ENCODE data around the gene WNT9A. TPM values are rescaled to one million over a fixed set of nuclear protein-coding genes. Genes with fewer than 3 reads are reported as not detected.

WNT9A gene
- total and polyA plus RNA-seq, 7 experiments from 2014 or later = 0.29 TPM; not detected in 6

DNA sequence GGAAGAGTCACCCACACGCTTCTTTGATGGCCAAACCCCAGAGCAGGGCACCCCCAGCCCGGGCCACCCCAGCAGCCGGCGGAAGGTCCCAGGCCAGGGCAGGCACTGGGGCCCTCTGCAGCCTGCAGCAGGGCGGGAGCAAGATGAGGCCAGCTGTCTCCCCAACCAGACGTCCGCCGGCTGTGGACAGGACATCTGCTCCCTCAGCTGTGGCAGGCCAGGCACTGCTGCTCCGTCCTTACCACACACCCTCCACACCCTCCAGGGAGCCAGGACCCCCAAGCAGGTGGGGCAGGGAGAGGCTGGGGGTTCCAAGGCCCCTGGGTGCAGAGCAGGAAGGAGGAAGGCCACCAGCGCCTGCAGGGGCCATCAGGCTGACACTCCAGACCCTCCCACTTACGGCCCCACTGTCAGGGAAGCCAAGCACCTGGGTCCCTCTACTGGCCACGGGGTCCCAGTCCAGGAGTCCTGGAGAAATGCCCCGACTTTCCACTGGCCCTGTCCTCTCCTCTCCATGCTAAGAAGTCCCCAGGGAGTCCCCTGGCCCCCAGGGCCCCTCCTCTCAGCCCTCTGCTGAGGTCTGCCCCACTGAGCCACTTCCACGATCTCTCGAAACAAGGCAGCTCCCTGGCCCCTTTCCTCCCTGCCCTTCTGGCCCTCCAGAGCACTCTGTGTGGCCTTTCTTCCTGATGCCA lies 5.6 kb downstream of the WNT9A start:
- no peaks in the 10 kb centered on the region for H3K36me3 ChIP-seq (ENCODE audit: control insufficient read depth in 2 of 3, insufficient read depth in 3 of 3, low read length in 3 of 3)
- Mint-ChIP-seq H3K36me3 (no peaks in the 10 kb centered on the region), H3K9me3 (peaks cover 0 to 3% (median 0%) of the 10 kb centered on the region in 11 donors), H3K27me3 (peaks cover 0 to 17% (median 10%) of the 10 kb centered on the region in 5 donors), H3K27ac (no peak overlapping the region), H3K4me3 (no peak overlapping the region), H3K4me1 (peaks cover 2 to 10% (median 8%) of the 10 kb centered on the region in 7 donors)
- intact Hi-C loops (cut with micrococcal nuclease) = no loop called here
- DNase-seq (peak in 1 of 9 donors; percentile 15), ATAC-seq (no peak)
- ChIA-PET CTCF (interaction anchor here (0.7 to 1.3 kb wide), 2 partner anchors 44 to 93 kb away, joined by 3 read pairs; no protein-coding TSS in a partner anchor), POLR2A (no interaction called here)
- H3K27ac ChIP-seq (ENCODE audit: low read depth, low read length) = no peak overlapping the region
- H3K27me3 ChIP-seq (ENCODE audit: control insufficient read depth in 2 of 2, insufficient read depth in 2 of 2, low read length in 2 of 2) = no peaks in the 10 kb centered on the region
- H3K4me1 ChIP-seq (ENCODE audit: control insufficient read depth in 2 of 2, insufficient read depth in 2 of 2, low read length in 2 of 2) = peaks cover 0 to 4% of the 10 kb centered on the region in 2 donors
- H3K9me3 ChIP-seq (ENCODE audit: control insufficient read depth in 2 of 3, low read length in 3 of 3) = no peaks in the 10 kb centered on the region
- H3K4me3 ChIP-seq (ENCODE audit: low read length) = no peak overlapping the region

GRCh38 chr1:227941509-227942020 lies 6.2 kb downstream of the WNT9A start:
- no peak overlapping the region for H3K4me3 Mint-ChIP-seq
- peaks cover 0 to 13% (median 7%) of the 10 kb centered on the region in 5 donors for H3K27me3 Mint-ChIP-seq
- peaks cover 0 to 3% (median 0%) of the 10 kb centered on the region in 11 donors for H3K9me3 Mint-ChIP-seq
- H3K4me3 ChIP-seq (ENCODE audit: low read length) = no peak overlapping the region
- CTCF ChIA-PET = interaction anchor here (0.7 to 1.3 kb wide), 2 partner anchors 43 to 92 kb away, joined by 3 read pairs; no protein-coding TSS in a partner anchor
- intact Hi-C loops (cut with micrococcal nuclease) = no loop called here
- H3K4me1 Mint-ChIP-seq = peaks cover 2 to 14% (median 8%) of the 10 kb centered on the region in 7 donors
- H3K9me3 ChIP-seq (ENCODE audit: control insufficient read depth in 2 of 3, low read length in 3 of 3) = no peaks in the 10 kb centered on the region
- no peak overlapping the region for H3K27ac Mint-ChIP-seq
- ATAC-seq (no peak), DNase-seq (peak in 1 of 9 donors; percentile 7)
- no peaks in the 10 kb centered on the region for H3K27me3 ChIP-seq (ENCODE audit: control insufficient read depth in 2 of 2, insufficient read depth in 2 of 2, low read length in 2 of 2)
- H3K36me3 Mint-ChIP-seq = peaks cover 0 to 3% (median 0%) of the 10 kb centered on the region in 5 donors
- H3K27ac ChIP-seq (ENCODE audit: low read depth, low read length) = no peak overlapping the region
- POLR2A ChIA-PET = no interaction called here
- no peaks in the 10 kb centered on the region for H3K4me1 ChIP-seq (ENCODE audit: control insufficient read depth in 2 of 2, insufficient read depth in 2 of 2, low read length in 2 of 2)
- no peaks in the 10 kb centered on the region for H3K36me3 ChIP-seq (ENCODE audit: control insufficient read depth in 2 of 3, insufficient read depth in 3 of 3, low read length in 3 of 3)

DNA sequence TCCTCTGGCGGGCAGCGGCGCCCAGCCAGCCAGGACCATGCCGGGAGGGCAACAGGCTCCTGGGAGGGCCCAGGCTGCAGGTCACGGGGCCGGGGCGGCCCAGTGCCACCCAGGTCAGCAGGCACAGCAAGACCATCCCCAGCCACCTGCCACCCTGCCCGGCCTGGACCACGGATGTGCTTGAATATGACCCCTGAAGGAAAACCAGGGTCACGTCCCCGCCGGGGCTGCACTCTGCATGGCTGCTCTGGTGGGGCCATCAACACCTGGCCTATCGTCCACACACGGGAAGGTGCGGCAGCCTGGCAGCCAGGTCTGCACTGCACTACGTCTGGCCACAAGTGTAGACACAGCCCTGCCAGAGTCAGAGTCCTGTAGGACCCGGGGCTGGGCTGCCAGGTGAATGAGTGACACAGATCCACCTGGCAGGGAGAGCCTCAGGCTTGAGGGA lies 6.9 kb downstream of the WNT9A start:
- Mint-ChIP-seq H3K27ac (no peak overlapping the region), H3K4me1 (peaks cover 0 to 10% (median under 1%) of the 10 kb centered on the region in 7 donors), H3K9me3 (peaks cover 0 to 3% (median 0%) of the 10 kb centered on the region in 11 donors), H3K36me3 (peaks cover 0 to 3% (median 0%) of the 10 kb centered on the region in 5 donors), H3K4me3 (no peak overlapping the region), H3K27me3 (peaks cover 0 to 6% (median 1%) of the 10 kb centered on the region in 5 donors)
- POLR2A ChIA-PET = no interaction called here
- ATAC-seq (no peak), DNase-seq (peak in 2 of 9 donors; percentile 3 to 16)
- Histone ChIP-seq H3K27me3 (ENCODE audit: control insufficient read depth in 2 of 2, insufficient read depth in 2 of 2, low read length in 2 of 2) (no peaks in the 10 kb centered on the region), H3K4me3 (ENCODE audit: low read length) (no peak overlapping the region), H3K36me3 (ENCODE audit: control insufficient read depth in 2 of 3, insufficient read depth in 3 of 3, low read length in 3 of 3) (no peaks in the 10 kb centered on the region), H3K27ac (ENCODE audit: low read depth, low read length) (no peak overlapping the region), H3K9me3 (ENCODE audit: control insufficient read depth in 2 of 3, low read length in 3 of 3) (no peaks in the 10 kb centered on the region), H3K4me1 (ENCODE audit: control insufficient read depth in 2 of 2, insufficient read depth in 2 of 2, low read length in 2 of 2) (no peaks in the 10 kb centered on the region)
- intact Hi-C loops (cut with micrococcal nuclease) = no loop called here
- CTCF ChIA-PET = no interaction called here

DNA sequence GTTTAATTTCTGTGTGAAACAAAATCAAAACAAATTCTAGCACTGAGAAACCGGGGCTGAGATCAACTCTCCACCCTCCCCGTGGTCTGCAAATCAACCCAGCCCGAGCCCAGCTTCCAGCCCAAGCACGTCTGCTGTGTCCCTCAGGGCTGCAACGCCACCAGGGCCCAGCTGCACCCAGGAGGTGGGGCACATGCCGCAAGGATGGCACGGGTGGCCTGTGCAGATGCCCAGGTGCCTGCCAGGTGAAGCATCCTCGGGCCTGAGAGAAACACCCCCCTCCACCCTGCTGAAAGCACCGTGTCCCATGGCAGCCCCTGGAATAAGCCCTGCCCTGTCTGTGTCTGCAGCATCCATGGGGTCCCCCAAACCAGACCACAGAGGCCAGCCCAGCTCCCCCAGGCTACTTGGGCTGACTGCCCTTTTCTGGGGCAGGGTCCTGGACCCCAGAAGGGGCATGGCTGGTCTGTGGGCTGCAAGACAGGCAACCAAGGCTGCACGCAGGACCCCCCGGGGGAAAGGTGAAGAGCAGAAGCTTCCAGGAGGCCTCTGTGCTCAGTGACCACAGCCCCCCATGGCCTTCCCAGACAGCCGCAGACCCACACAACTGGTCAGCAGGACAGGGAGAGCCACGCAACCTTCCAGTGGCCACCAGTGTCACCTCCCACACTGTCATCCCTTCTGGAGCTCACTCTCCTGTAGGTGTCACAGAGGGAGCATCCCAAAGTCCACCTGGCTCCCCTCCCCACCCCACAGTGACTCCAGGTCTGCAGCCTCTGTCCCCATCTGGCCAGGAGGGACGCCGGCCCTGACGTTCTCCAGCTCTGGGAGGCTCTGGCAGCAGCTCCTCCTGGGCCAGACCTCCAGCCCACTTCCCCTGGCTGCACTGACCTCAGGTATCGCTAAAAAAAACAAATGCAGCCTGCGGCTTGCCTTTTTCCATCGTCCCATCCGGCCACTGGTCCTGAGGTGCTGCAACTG lies 7.7 kb downstream of the WNT9A start:
- CTCF ChIA-PET = no interaction called here

DNA sequence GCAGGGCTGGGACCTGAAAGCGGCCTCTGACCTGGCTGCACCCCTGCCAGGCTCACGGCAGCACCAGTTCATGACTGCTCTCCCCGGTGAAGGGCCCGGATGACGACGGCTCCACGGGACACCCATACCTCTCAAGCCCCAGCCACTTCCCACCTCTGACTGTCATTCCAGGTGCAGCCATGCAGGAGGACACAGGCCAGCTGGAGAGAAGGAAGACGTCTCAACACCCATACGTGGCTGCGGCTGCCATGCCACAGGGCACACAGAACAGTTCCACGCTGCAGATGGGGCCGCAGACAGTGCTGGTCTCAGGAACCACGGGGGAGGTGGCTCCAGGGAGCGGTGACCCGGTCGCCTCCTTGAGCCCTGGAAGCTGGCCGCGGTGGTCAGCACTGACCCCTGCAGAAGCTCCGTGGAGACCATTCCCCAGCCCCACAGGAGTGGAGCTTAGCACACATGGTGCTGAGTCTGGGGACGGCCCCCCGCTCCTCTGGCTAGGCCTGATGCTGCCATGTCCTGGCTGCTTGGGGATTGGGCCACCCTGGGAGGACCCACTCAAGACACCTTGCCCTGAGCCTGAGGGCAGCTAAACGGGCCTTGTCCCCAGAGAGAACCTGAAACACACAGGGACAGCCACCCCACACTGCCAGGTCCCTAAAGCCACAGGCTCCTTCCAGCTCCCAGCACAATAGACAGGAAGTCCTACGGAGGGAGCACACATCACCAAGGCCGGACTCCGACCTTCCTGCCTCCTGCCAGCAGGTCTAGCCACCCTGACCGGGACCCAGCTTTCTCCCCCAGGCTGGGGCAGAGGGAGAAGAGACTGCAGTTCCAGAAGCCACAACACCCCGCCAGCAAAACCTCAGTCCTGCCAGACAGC lies 8.6 kb downstream of the WNT9A start:
- Mint-ChIP-seq H3K4me1 (peaks cover 0 to 9% (median 0%) of the 10 kb centered on the region in 7 donors), H3K4me3 (no peak overlapping the region), H3K27ac (no peak overlapping the region), H3K9me3 (peaks cover 0 to 8% (median 0%) of the 10 kb centered on the region in 11 donors), H3K36me3 (peaks cover 0 to 3% (median 0%) of the 10 kb centered on the region in 5 donors), H3K27me3 (peaks cover 0 to 4% (median 0%) of the 10 kb centered on the region in 5 donors)
- intact Hi-C loops (cut with micrococcal nuclease) = no loop called here
- no peak for DNase-seq
- CTCF ChIA-PET = no interaction called here
- H3K9me3 ChIP-seq (ENCODE audit: control insufficient read depth in 2 of 3, low read length in 3 of 3) = no peaks in the 10 kb centered on the region
- no peak for ATAC-seq
- H3K27me3 ChIP-seq (ENCODE audit: control insufficient read depth in 2 of 2, insufficient read depth in 2 of 2, low read length in 2 of 2) = no peaks in the 10 kb centered on the region
- POLR2A ChIA-PET = no interaction called here
- H3K36me3 ChIP-seq (ENCODE audit: control insufficient read depth in 2 of 3, insufficient read depth in 3 of 3, low read length in 3 of 3) = no peaks in the 10 kb centered on the region
- no peak overlapping the region for H3K27ac ChIP-seq (ENCODE audit: low read depth, low read length)
- H3K4me1 ChIP-seq (ENCODE audit: control insufficient read depth in 2 of 2, insufficient read depth in 2 of 2, low read length in 2 of 2) = no peaks in the 10 kb centered on the region
- H3K4me3 ChIP-seq (ENCODE audit: low read length) = no peak overlapping the region

More for the DNA sequence above, 7.7 kb downstream of the WNT9A start:
- Mint-ChIP-seq H3K9me3 (peaks cover 0 to 5% (median 0%) of the 10 kb centered on the region in 11 donors), H3K4me3 (no peak overlapping the region), H3K36me3 (peaks cover 0 to 3% (median 0%) of the 10 kb centered on the region in 5 donors), H3K4me1 (peaks cover 0 to 9% (median 0%) of the 10 kb centered on the region in 7 donors), H3K27ac (no peak overlapping the region), H3K27me3 (peaks cover 0 to 4% (median 0%) of the 10 kb centered on the region in 5 donors)
- Histone ChIP-seq H3K27ac (ENCODE audit: low read depth, low read length) (no peak overlapping the region), H3K36me3 (ENCODE audit: control insufficient read depth in 2 of 3, insufficient read depth in 3 of 3, low read length in 3 of 3) (no peaks in the 10 kb centered on the region), H3K4me3 (ENCODE audit: low read length) (no peak overlapping the region), H3K9me3 (ENCODE audit: control insufficient read depth in 2 of 3, low read length in 3 of 3) (no peaks in the 10 kb centered on the region), H3K4me1 (ENCODE audit: control insufficient read depth in 2 of 2, insufficient read depth in 2 of 2, low read length in 2 of 2) (no peaks in the 10 kb centered on the region), H3K27me3 (ENCODE audit: control insufficient read depth in 2 of 2, insufficient read depth in 2 of 2, low read length in 2 of 2) (no peaks in the 10 kb centered on the region)
- ATAC-seq = no peak
- peak in 1 of 9 donors; percentile 3 for DNase-seq
- POLR2A ChIA-PET = no interaction called here
- intact Hi-C loops (cut with micrococcal nuclease) = no loop called here

DNA sequence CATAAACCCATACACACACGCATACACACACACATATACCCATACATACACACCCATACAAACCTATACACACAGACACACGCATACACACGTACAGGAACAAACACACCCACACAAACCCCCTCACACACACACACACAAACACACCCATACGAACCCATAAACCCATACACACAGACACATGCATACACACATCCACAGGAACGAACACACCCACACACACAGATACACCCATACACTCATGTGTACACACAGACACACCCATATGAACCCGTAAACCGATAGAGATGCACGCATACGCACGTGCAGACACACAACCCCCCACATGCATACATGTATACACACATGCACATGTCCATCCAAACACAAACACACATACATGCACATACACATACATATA lies 9.5 kb downstream of the WNT9A start:
- Histone ChIP-seq H3K36me3 (ENCODE audit: control insufficient read depth in 2 of 3, insufficient read depth in 3 of 3, low read length in 3 of 3) (no peaks in the 10 kb centered on the region), H3K27ac (ENCODE audit: low read depth, low read length) (no peak overlapping the region), H3K27me3 (ENCODE audit: control insufficient read depth in 2 of 2, insufficient read depth in 2 of 2, low read length in 2 of 2) (no peaks in the 10 kb centered on the region), H3K4me1 (ENCODE audit: control insufficient read depth in 2 of 2, insufficient read depth in 2 of 2, low read length in 2 of 2) (no peaks in the 10 kb centered on the region), H3K9me3 (ENCODE audit: control insufficient read depth in 2 of 3, low read length in 3 of 3) (no peaks in the 10 kb centered on the region), H3K4me3 (ENCODE audit: low read length) (no peak overlapping the region)
- H3K9me3 Mint-ChIP-seq = peaks cover 0 to 8% (median 0%) of the 10 kb centered on the region in 11 donors
- peaks cover 0 to 3% (median 0%) of the 10 kb centered on the region in 5 donors for H3K36me3 Mint-ChIP-seq
- no peak for ATAC-seq
- H3K4me1 Mint-ChIP-seq = peaks cover 0 to 9% (median 0%) of the 10 kb centered on the region in 7 donors
- no peak overlapping the region for H3K4me3 Mint-ChIP-seq
- peaks cover 0 to 3% (median 0%) of the 10 kb centered on the region in 5 donors for H3K27me3 Mint-ChIP-seq
- CTCF ChIA-PET = no interaction called here
- intact Hi-C loops (cut with micrococcal nuclease) = no loop called here
- no peak for DNase-seq
- no peak overlapping the region for H3K27ac Mint-ChIP-seq
- POLR2A ChIA-PET = no interaction called here

All from naive thymus-derived CD4-positive, alpha-beta T cell (primary cell).